Activated CD4-positive, CD25-positive, alpha-beta regulatory T cell treated with anti-CD3 and anti-CD28 coated beads, Interleukin-2, amount 50 U/mL, for 24 hours (primary cell): ENCODE measurements around the gene TRIM37.

Source experiments
- ATAC-seq, 2 donors: fragments of 150-1000 bp; cut with Tn5 transposase; one replicate each; pipeline ENCODE4 v1.10.0; 2021; ENCODE audit warnings: mild to moderate bottlenecking in 1 of 2, moderate library complexity in 1 of 2

Gene TRIM37

GRCh38 chr17:59030811-59031210, 75.9 kb downstream of the TRIM37 start:
- no peak for ATAC-seq

- no peak for ATAC-seq
These were observed 78.4 kb downstream of the TRIM37 start for GRCh38 chr17:59028328-59028727.

- no peak for ATAC-seq
These were observed 78.9 kb downstream of the TRIM37 start for GRCh38 chr17:59027750-59028149.

- ATAC-seq, result no peak
These were observed 80.3 kb downstream of the TRIM37 start for GRCh38 chr17:59026176-59026939.

DNA sequence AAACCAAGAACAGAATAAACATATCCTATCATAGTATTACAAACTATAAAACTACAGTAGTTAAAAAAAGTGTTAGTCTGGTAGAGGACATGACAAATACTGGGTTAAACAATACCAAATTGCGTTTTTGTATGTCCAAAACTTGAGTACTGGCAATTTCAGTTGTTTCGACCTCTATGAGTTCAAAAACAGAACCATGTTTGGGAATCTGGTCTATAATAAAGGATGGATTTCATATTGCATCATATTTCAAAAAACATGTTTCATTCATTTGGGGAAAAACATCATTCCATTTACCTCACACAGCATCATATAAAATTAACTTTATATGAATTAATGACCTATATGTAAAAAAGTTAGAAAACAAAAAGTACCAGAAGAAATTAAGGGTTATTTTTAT, 81.8 kb downstream of the TRIM37 start:
- ATAC-seq, result no peak

DNA sequence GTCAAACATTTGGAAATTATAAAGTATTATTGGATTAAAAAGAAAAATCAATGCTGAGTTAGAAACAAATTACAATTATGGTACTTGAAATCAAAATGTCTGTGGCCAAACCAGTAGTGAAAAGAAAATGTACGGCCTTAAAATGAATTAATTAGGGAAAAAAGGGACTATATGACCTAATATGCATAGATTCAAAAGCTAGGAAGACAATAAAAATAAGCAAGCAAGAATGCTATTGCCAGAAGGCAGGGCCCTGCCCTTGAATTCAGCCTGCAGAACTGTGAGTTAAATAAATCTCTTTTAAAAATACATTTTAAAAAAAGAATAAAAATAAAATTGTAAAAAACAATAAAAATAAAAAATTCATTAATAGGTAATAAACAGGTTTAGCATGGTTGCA, 88.7 kb downstream of the TRIM37 start:
- ATAC-seq, result no peak

DNA sequence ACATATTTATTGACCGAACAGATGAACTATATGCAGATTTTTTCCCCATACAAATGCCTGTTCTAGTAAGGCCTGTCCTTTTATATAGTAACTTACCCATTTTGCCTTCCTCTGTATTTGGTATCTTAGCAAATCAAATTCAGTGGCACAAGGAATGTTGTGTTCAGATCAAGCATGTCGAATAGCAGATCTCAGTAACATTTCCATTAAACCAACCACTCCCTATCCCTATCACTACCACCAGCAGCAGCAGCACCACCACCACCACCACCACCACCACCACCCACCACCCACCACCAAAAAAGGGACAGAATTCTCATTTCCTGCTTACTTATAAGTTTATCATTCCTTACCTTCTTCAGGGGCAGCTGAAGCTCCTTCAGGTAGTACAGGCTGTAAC, 94.7 kb downstream of the TRIM37 start:
- no peak for ATAC-seq

DNA sequence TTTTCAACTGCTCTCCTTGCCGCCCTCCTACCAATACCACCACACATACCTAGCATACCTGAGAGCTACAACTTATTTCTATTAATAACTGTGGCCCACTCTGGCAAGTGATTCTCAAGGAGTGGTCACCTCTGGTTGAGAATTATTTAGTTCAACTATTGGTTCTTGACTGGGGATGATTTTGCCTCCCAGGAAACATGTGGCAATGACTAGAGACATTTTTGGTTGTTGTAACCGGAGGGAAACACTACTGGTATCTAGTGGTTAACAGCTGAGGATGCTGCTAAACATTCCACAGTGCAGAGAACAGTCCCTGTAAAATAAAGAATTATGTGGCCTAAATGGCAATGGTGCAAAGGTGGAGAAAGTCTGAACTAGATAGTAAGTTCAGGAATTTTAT, 96.7 kb downstream of the TRIM37 start:
- ATAC-seq, result no peak

DNA sequence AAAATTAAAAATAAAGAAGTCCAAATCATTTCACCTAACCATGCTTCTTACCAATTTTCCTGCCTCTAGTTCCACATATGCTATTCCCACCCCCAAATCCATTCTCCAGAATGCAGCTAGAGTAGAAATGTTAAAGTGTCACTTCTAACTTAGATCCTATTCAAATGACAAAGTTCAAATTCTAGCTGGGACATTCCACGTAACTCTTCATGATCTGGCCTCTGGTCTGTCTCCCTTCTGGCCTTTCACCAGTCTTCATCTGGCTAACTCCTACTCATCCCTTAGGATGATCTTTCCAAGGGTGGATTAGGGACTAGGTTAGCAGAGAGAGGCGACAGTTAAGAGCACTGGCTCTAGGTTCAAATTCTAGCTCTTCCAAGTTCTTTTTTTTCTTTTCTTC, 97.9 kb downstream of the TRIM37 start:
- ATAC-seq, result no peak

GRCh38 chr17:59007995-59008394, 98.7 kb downstream of the TRIM37 start:
- no peak for ATAC-seq

GRCh38 chr17:59004338-59005111, 102.2 kb downstream of the TRIM37 start:
- peak; percentile 33 to 39 for ATAC-seq

GRCh38 chr17:59003860-59004259, 102.8 kb downstream of the TRIM37 start:
- no peak for ATAC-seq

- no peak for ATAC-seq
These were observed 103.8 kb downstream of the TRIM37 start for GRCh38 chr17:59002848-59003247.

GRCh38 chr17:59002126-59002525, 104.6 kb downstream of the TRIM37 start:
- ATAC-seq, result no peak

DNA sequence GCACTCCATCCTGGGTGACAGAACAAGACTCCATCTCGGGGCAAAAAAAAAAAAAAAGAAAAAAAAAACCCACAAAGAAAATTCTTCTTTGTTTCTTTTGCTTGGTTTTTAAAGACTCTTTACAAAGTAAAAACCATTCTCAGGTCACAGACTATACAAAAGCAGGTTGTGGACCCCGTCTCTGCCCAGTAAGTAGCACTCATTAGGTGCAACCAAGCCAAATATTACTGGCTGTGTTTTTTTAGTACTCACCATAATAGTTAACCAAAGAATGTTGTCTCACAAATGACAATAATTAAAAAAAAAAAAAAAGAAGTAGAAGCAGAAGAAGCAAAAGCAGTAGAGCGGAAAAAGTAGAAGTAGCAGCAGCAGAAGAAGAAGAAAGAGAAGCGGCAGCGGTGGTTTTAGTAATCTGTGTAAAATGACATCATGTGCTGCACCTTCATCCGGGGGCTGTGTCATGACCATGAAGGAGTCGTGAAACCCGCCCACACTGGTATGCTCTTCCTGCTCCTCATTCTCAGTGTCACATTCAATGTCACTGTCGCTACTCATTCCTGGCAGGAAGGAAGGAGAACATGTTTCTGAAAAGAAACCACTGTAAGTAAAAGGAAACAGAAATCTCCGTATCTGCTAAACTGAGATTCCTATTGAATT, 105.4 kb downstream of the TRIM37 start:
- peak; percentile 99 for ATAC-seq

DNA sequence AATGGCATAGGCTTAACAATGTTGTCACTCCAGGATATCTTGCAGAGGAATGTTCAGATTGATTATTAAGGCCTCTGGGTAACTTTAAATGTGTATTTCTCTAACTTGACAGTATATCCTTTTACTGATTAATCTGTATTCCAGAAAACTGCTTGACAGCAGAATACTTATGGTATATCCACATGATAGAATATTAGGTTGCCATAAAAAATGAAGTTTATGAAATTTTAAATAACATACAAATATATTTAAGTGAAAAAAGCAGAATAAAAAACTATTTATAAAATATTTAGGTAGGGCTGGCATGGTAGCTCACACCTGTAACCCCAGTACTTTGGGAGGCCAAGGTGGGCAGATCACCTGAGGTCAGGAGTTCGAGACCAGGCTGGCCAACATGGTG, 106.7 kb downstream of the TRIM37 start:
- ATAC-seq, result no peak

DNA sequence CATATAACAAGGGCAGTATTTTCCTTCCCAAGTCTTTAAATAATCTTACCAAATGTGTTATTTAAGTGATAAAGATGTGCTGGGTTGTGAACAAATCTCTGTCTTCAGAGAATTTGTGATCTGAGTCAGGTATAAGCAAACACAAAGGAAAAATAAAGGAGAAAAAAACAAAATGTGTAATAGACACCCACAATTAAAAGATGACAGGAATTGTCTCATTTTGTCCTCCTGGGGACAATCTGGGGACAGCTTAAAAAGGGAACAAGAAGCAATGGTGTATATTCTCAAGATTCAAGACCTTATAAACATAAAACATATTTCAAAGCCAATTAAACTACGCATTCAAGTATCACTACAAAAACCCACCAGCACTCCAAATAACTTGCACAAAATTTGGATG, 107.2 kb downstream of the TRIM37 start:
- ATAC-seq, result no peak

- ATAC-seq, result no peak
These were observed 107.8 kb downstream of the TRIM37 start for GRCh38 chr17:58998871-58999270.

GRCh38 chr17:58997756-58998553, 108.7 kb downstream of the TRIM37 start:
- no peak for ATAC-seq

DNA sequence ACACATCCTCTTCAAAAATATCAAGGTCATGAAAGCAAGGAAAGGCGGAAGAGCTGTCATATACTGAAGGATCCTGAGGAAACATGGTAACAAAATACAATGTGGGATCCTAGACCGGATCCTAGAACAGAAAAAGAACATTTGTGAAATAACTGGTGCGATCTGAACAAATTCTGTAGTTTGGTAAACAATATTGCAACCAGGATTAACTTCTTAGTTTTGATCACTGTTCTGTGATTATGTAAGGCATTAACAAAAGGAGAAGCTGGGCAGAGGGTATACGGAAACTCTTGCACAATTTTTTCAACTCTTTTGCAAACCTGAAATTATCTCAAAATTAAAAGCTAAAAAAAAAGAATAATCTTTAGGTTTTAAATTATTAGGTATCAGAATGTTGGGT, 109.7 kb downstream of the TRIM37 start:
- no peak for ATAC-seq

GRCh38 chr17:58995247-58995940, 111.3 kb downstream of the TRIM37 start:
- ATAC-seq, result no peak

DNA sequence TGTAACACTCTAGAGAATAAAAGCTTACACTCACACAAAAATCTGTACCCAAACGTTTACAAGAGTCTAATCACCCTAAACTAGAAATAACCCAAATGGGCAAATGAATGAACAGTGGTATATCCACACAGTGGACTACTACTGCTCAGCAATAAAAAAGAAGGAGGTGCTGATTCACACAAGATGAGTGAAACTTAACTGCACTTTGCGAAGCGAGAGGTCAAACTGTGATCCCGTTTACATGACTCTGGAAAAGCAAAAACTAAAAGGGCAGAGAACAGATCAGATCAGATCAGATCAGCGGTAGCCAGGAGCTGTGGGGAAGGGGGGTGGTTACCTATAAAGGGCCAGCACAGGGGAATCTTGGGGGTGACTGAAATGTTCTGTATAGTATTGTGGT, 113.4 kb downstream of the TRIM37 start:
- no peak for ATAC-seq
